Urinary bladder (tissue), 4 donors: ENCODE results near the gene PLCD1. TPM values are rescaled to one million over a fixed set of nuclear protein-coding genes. Genes with fewer than 3 reads are reported as not detected.
A peak's percentile ranks its signal among the peaks of the same experiment; 100 is the strongest.
"Not testable (repeated sequence)": the region's sequence is repeated elsewhere in the genome, so short reads cannot be mapped to it uniquely, and the experiment has no call there.

ENCODE experiments used
- DNase-seq: peaks from one replicate; pipeline ENCODE4 v3.0.0-alpha.2; 2015; ENCODE audit errors: extremely low spot score
- H3K27ac ChIP-seq: one replicate; pipeline ENCODE4 v1.5.1; 2013; ENCODE audit warnings: low read depth, mild to moderate bottlenecking, moderate library complexity
- H3K36me3 ChIP-seq: one replicate; pipeline ENCODE4 v1.6.1; 2013; ENCODE audit warnings: mild to moderate bottlenecking, moderate library complexity; ENCODE audit not compliant: insufficient read depth
- H3K4me1 ChIP-seq: one replicate; pipeline ENCODE4 v1.6.1; 2013; ENCODE audit warnings: mild to moderate bottlenecking, moderate library complexity; ENCODE audit not compliant: insufficient read depth
- H3K4me3 ChIP-seq: one replicate; pipeline ENCODE4 v1.5.1; 2013; ENCODE audit warnings: low read depth, low read length
- WGBS: extraction: QIAGEN DNeasy Blood & Tissue Kit; methylation state at CpG from one replicate; pipeline ENCODE4 v1.1.7; 2013; 5-methylcytosine and 5-hydroxymethylcytosine counted together
- polyA plus RNA-seq: library from polyadenylated mRNA; stranded (reverse); fragments of 200-250 nt; gene quantifications from one replicate; pipeline ENCODE4 v1.2.3, GENCODE V29; 2013
- total RNA-seq: library from RNA; depleted of rRNA; stranded (reverse); fragments of >200 nt; gene quantifications from one replicate; pipeline ENCODE4 v1.2.3, GENCODE V29; 2014
- donor health status: healthy with polysubstance abuse.
- donor health status: healthy.

PLCD1 gene
- total RNA-seq: 14.6 TPM
- 34.9 TPM for polyA plus RNA-seq

GRCh38 chr3:38029400-38030125, at the start of gene PLCD1:
PLCD1 (minus strand) TSS chr3:38029642; CDS start chr3:38029539, 103 bp downstream.
- H3K4me3 ChIP-seq: peak within 1 kb of the TSS; percentile 74
- no peak for DNase-seq
- H3K36me3 ChIP-seq: no peaks in the 10 kb centered on the region
- WGBS: under 1% methylated on average over 75 of the region's 75 CpGs
- no peaks in the 10 kb centered on the region for H3K4me1 ChIP-seq
- H3K27ac ChIP-seq: peak within 1 kb of the TSS; percentile 89

DNA sequence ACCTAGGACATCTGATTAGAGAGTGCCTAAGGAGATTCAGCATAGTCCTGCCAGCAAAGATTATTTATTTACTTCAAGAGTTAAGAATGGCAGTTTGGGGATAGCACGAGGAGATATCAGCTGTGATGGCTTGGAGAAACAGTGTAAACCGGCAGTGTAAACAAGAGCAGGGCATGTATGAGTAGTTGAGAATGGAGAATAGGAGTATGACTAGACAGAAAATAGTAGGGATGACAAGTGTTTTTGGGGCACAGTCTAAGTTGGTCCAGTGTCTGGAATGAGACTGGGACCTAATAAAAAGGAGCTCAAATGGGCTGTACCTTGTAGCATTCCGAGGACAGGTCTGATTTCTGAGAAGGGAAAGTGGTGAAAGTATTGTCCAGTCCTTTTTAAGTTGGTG, 47.6 kb upstream of the PLCD1 start:
- not testable (repeated sequence) for DNase-seq, H3K4me1 ChIP-seq, H3K27ac ChIP-seq, H3K36me3 ChIP-seq, H3K4me3 ChIP-seq
- WGBS: 59% methylated on average over 1 of the region's 3 CpGs

DNA sequence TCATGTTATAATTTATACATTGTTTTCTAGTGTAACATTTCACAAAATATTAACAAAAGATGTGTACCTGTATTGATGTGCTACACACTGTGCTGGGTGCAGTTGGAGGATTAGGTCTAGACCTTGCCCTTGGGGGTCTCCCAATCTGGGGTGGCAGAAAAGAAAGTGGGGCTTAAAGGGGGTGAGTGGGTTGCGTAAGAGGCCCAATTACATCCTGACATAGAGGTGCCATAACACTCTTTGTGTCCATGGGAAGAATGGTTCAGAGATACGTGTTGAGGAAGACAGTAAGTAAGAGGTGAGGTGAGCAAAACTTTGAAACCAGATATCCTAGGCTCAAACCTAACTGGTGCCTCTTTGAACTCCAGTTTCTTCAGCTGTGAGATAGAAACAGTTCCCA, 40.6 kb upstream of the PLCD1 start:
- no peak for DNase-seq
- no peaks in the 10 kb centered on the region for H3K4me1 ChIP-seq
- 85% methylated on average over 2 of the region's 2 CpGs for WGBS
- H3K36me3 ChIP-seq: no peaks in the 10 kb centered on the region
- H3K27ac ChIP-seq: no peak overlapping the region
- H3K4me3 ChIP-seq: no peak overlapping the region

- H3K4me3 ChIP-seq: no peak overlapping the region
- H3K4me1 ChIP-seq: no peaks in the 10 kb centered on the region
- no peaks in the 10 kb centered on the region for H3K36me3 ChIP-seq
- DNase-seq: no peak
- WGBS: 84% methylated on average over 6 of the region's 6 CpGs
- H3K27ac ChIP-seq: no peak overlapping the region
Observed at GRCh38 chr3:38067508-38068233, 38.2 kb upstream of the PLCD1 start.

DNA sequence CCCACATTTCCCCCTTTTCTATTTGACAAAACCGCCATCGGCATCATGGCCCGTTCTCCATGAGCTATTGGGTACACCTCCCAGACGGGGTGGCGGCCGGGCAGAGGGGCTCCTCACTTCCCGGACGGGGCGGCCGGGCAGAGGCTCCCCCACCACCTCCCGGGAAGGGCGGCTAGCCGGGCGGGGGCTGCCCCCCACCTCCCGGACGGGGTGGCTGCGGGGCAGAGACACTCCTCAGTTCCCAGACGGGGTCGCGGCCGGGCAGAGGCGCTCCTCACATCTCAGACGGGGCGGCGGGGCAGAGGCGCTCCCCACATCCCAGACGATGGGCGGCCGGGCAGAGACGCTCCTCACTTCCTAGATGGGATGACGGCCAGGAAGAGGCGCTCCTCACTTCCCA, 35.0 kb upstream of the PLCD1 start:
- not testable (repeated sequence) for DNase-seq, H3K36me3 ChIP-seq, H3K4me1 ChIP-seq, H3K27ac ChIP-seq, H3K4me3 ChIP-seq
- WGBS: 92% methylated on average over 26 of the region's 32 CpGs

DNA sequence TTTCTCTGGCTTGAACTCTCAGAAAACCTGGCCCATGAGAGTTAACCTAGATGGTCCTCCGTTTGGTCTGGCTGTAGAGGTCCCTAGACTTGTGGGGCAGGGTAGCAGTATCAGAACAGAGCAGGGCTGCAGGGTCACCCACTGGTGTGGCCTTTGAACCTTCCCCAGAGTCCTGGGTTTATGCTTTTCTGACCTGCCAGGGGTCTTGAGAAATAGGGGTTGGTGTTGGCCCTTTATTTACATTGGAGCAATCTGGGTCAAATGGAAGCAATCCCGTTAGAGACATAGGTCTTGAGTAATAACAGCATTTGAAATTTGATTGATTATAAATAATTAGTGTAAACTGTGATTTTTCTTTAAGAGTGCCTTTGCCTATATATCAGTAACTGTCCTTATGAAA, 33.4 kb upstream of the PLCD1 start:
- Histone ChIP-seq H3K27ac (no peak overlapping the region), H3K4me3 (no peak overlapping the region)
- WGBS: 77% methylated on average over 2 of the region's 2 CpGs

DNA sequence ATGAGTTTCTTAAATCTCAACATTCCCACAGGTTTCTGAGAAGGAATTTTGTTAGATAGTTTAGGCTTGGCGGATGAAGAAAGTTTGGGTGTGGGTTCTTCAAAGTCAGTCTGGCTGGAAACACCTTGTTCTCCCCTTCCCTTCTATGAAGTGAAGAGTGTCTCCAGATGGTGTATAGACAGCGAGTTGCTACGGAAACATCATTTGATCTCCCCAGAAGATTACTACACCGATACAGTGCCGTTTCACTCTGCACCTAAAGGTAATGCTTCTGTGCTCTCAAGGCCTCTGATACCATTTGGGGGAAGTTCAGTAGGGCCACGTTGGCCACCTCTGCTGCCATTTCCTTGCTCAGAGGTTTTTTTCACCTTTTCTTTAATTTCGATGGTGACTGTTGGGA, 30.1 kb upstream of the PLCD1 start:
- Histone ChIP-seq H3K4me1 (no peaks in the 10 kb centered on the region), H3K27ac (no peak overlapping the region), H3K36me3 (no peaks in the 10 kb centered on the region), H3K4me3 (no peak overlapping the region)
- 81% methylated on average over 7 of the region's 7 CpGs for WGBS
- DNase-seq: no peak

More for the DNA sequence above, 33.4 kb upstream of the PLCD1 start:
- no peak for DNase-seq
- H3K36me3 ChIP-seq: no peaks in the 10 kb centered on the region
- H3K4me1 ChIP-seq: no peaks in the 10 kb centered on the region

DNA sequence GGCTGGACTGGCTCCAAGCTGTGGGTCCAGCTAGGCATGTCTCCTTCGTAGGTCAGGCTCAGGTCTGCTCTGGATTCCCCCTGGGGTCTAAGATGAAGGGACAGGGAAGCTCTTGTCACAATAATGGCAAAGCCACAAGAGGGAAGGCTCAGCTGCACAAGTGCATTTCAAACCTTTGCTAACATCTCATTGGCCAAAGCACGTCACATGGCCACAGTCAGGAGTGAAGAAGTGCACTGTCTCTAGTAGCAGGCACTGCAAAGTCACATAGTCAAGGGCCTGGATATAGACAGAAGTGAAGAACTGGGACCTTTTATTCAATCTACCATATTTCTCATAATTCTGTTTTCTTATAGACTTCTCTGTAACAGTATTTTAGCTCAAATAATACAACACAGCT, 29.7 kb upstream of the PLCD1 start:
- H3K4me3 ChIP-seq: no peak overlapping the region
- no peak for DNase-seq
- WGBS: 84% methylated on average over 2 of the region's 2 CpGs
- no peaks in the 10 kb centered on the region for H3K4me1 ChIP-seq
- H3K27ac ChIP-seq: no peak overlapping the region
- no peaks in the 10 kb centered on the region for H3K36me3 ChIP-seq

DNA sequence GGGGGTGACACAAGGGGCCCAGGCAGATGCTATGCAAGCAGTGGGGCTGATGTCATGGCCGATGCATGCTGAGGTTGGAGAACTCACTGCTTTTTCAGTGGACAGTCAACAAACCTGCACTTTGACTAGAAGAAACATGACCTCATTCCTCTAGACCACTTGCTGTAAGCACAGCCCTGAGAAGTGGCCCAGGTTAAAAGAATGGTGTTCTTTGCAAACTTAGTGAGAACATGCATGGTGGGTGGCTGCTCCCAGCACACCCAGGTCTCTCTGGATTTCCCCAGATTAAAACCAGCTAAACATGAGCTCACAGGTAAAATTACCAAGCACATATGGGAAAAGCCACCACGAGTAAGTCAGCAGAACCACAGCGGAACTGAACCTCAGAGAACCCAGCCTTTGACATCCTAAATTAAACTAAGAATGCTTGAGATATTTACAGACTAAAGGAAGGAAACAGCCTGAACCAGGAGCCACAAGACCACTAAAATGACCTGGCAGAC, 25.1 kb upstream of the PLCD1 start:
- WGBS: 84% methylated on average over 3 of the region's 3 CpGs

DNA sequence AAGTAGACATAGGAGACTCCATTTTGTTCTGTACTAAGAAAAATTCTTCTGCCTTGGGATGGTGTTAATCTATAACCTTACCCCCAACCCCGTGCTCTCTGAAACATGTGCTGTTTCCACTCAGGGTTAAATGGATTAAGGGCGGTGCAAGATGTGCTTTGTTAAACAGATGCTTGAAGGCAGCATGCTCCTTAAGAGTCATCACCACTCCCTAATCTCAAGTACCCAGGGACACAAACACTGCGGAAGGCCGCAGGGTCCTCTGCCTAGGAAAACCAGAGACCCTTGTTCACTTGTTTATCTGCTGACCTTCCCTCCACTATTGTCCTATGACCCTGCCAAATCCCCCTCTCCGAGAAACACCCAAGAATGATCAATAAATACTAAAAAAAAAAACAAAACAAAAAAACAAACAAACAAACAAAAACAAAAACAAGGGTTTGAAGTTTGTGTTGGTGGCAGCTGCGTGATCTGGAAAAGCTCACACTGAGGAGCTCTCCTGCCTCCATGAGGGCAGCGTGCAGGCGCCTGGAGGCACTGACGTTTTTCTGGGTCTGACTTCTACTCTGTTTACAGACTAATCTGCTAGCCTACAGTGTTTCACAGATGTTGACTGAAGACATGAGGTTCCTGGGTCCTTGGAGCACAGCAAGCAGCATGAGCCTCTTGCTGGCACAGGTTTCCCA, 24.5 kb upstream of the PLCD1 start:
- H3K27ac ChIP-seq, DNase-seq, H3K4me1 ChIP-seq, H3K4me3 ChIP-seq, H3K36me3 ChIP-seq: not testable (repeated sequence)
- WGBS: 80% methylated on average over 7 of the region's 9 CpGs

More for the DNA sequence above, 25.1 kb upstream of the PLCD1 start:
- Histone ChIP-seq H3K4me1 (no peaks in the 10 kb centered on the region), H3K36me3 (no peaks in the 10 kb centered on the region), H3K27ac (no peak overlapping the region), H3K4me3 (no peak overlapping the region)
- DNase-seq: no peak

DNA sequence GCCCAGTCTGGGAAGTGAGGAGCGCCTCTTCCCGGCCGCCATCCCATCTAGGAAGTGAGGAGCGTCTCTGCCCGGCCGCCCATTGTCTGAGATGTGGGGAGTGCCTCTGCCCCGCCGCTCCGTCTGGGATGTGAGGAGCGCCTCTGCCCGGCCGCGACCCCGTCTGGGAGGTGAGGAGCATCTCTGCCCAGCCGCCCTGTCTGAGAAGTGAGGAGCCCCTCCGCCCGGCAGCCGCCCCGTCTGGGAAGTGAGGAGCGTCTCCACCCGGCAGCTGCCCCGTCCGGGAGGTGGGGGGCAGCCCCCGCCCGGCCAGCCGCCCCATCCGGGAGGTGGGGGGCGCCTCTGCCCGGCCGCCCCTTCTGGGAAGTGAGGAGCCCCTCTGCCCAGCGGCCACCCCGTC, 23.8 kb upstream of the PLCD1 start:
- not testable (repeated sequence) for H3K36me3 ChIP-seq, H3K4me1 ChIP-seq, H3K4me3 ChIP-seq, H3K27ac ChIP-seq, DNase-seq
- WGBS: 94% methylated on average over 23 of the region's 32 CpGs

DNA sequence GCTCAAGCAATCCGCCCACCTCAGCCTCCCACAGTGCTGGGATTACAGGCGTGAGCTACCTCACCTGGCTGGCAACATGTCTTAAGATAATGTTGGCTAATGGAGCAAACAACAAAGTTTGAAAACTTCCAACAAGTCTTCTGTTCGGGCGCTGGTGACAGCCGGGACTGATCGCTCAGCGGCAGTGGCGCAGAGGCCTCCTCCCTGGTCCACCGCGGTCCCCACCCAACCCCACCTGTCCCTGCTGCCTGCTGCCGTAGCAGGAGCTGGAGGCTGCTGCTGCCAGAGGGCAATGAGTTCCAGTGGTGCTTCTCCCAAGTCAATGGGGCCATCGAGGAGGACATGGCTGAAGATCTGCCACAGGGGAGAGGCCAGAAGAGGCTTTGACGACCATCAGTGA, 21.7 kb upstream of the PLCD1 start:
- no peak overlapping the region for H3K27ac ChIP-seq
- H3K4me3 ChIP-seq: no peak overlapping the region
- no peaks in the 10 kb centered on the region for H3K4me1 ChIP-seq
- 93% methylated on average over 13 of the region's 13 CpGs for WGBS
- no peak for DNase-seq
- no peaks in the 10 kb centered on the region for H3K36me3 ChIP-seq

DNA sequence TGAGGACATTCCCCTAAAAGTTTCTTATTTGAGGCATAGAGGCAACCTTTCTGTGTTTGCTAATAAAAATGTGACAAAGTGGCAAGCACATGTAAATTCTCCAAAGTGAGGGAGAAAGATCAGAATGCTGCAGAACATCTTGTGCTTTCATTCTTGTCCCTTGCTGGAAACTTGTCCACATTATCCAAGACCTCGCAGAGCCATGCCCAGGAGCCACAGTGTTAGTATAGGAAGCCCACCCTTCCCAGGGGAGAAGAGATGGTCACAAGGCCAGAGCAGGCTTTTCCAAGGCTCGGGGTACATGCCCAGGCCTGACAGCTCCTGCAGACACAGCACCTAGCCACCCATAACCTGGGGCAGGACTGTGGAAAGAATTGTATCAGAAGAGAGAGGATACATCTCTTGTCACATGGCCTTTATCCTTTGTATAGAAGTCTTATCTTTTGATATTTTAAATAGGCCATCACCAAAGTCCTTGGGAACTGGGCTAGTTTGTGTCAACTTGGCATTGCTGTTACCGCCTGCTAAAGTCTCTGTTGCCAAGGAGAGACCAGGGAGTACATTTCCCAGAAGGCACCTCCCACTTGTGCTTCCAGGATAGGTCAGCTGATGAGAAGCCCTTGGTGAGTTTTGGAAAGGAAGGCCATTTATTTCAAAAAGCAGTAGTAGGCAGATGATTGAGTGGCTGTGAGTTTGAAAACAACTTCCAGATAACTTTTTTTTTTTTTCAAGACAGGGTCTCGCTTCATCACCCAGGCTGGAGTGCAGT, 20.1 kb upstream of the PLCD1 start:
- no peaks in the 10 kb centered on the region for H3K36me3 ChIP-seq
- WGBS: 88% methylated on average over 4 of the region's 4 CpGs
- H3K4me1 ChIP-seq: no peaks in the 10 kb centered on the region
- DNase-seq: no peak
- H3K27ac ChIP-seq: no peak overlapping the region
- no peak overlapping the region for H3K4me3 ChIP-seq
